Tibial artery (tissue), 4 donors: Measurements from ENCODE around the gene VEPH1.

Experiments
- DNase-seq, 2 donors: peaks; one replicate each; pipeline ENCODE4 v3.0.0-alpha.2; 2019
- H3K27ac ChIP-seq, 2 donors: fragments of 200-600 bp; sonication (generic) in 1 of 2; 1 replicate in 1 of 2; 2 replicates in 1 of 2; pipeline ENCODE4 v1.5.1; 2018 to 2019; ENCODE audit warnings: mild to moderate bottlenecking in 1 of 2
- H3K27me3 ChIP-seq, 2 donors: fragments of 200-600 bp; sonication (generic) in 1 of 2; one replicate each; pipeline versions ENCODE4 v1.5.1 to v1.6.0; 2016 to 2019
- H3K36me3 ChIP-seq, 3 donors: fragments of 200-600 bp; sonication (generic) in 2 of 3; one replicate each; pipeline ENCODE4 v1.5.1; 2016 to 2019; ENCODE audit warnings: mild to moderate bottlenecking in 2 of 3
- H3K4me1 ChIP-seq, 4 donors: fragments of 200-600 bp; sonication (generic) in 2 of 4; 1 replicate in 3 of 4; 2 replicates in 1 of 4; pipeline ENCODE4 v1.5.1; 2016 to 2019
- H3K4me3 ChIP-seq, 2 donors: fragments of 200-600 bp; sonication (generic) in 1 of 2; 1 replicate in 1 of 2; 2 replicates in 1 of 2; pipeline ENCODE4 v1.5.1; 2018 to 2019; ENCODE audit warnings: mild to moderate bottlenecking in 2 of 2
- H3K9me3 ChIP-seq, 3 donors: fragments of 200-600 bp; sonication (generic) in 1 of 3; one replicate each; pipeline ENCODE4 v1.5.1; 2016 to 2019
- intact Hi-C: fragments of 100-400 bp; cut with DNase I; formaldehyde crosslinking; loops from one replicate; pipeline ENCODE4 v1.15.0; 2023; ENCODE audit warnings: low total_unique reads
- TF ChIP-seq, protein P1 (sequence below), 2 experiments: fragments of 200-600 bp in 1 of 2; fragments of 450-650 bp in 1 of 2; IDR thresholded peaks; one replicate each; pipeline ENCODE4 v1.5.1; 2017 to 2019; ENCODE audit warnings: antibody characterized with exemption in 2 of 2, mild to moderate bottlenecking in 1 of 2, moderate library complexity in 1 of 2

The VEPH1 gene

GRCh38 chr3:157408499-157409149, 94.6 kb downstream of the VEPH1 start:
- no peaks in the 10 kb centered on the region for H3K9me3 ChIP-seq
- no peak overlapping the region for H3K4me3 ChIP-seq
- intact Hi-C loops: no loop called here
- H3K27ac ChIP-seq: no peak overlapping the region
- no peak for DNase-seq
- H3K27me3 ChIP-seq: no peaks in the 10 kb centered on the region
- no peaks in the 10 kb centered on the region for H3K4me1 ChIP-seq
- TF ChIP-seq, protein P1, sequence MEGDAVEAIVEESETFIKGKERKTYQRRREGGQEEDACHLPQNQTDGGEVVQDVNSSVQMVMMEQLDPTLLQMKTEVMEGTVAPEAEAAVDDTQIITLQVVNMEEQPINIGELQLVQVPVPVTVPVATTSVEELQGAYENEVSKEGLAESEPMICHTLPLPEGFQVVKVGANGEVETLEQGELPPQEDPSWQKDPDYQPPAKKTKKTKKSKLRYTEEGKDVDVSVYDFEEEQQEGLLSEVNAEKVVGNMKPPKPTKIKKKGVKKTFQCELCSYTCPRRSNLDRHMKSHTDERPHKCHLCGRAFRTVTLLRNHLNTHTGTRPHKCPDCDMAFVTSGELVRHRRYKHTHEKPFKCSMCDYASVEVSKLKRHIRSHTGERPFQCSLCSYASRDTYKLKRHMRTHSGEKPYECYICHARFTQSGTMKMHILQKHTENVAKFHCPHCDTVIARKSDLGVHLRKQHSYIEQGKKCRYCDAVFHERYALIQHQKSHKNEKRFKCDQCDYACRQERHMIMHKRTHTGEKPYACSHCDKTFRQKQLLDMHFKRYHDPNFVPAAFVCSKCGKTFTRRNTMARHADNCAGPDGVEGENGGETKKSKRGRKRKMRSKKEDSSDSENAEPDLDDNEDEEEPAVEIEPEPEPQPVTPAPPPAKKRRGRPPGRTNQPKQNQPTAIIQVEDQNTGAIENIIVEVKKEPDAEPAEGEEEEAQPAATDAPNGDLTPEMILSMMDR (IDR thresholded peaks at IDR 0.05): no peak
- no peaks in the 10 kb centered on the region for H3K36me3 ChIP-seq

DNA sequence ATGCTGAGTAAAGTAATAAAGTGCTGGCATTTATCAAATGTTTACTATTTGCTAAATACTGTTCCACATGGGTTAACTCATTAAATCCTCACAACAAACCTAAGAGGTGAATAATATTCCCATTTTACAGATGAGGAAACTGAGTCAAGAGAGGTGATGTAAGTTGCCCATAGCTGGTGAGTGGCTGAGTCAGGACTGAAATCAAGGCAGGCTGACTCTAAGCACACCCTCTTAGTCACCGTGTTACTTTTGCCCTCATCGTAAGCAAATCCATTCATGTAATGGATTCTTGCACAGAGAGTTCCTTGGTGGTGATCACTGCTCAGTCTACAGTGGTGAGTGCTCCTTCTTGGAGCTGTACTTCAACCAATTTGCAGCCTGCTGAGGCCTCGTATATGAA, 95.4 kb downstream of the VEPH1 start:
- no peaks in the 10 kb centered on the region for H3K27me3 ChIP-seq
- no peak overlapping the region for H3K4me3 ChIP-seq
- no peaks in the 10 kb centered on the region for H3K4me1 ChIP-seq
- intact Hi-C loops: no loop called here
- no peak overlapping the region for H3K27ac ChIP-seq
- no peaks in the 10 kb centered on the region for H3K36me3 ChIP-seq
- TF ChIP-seq, protein P1 (IDR thresholded peaks at IDR 0.05): no peak
- no peaks in the 10 kb centered on the region for H3K9me3 ChIP-seq
- no peak for DNase-seq

DNA sequence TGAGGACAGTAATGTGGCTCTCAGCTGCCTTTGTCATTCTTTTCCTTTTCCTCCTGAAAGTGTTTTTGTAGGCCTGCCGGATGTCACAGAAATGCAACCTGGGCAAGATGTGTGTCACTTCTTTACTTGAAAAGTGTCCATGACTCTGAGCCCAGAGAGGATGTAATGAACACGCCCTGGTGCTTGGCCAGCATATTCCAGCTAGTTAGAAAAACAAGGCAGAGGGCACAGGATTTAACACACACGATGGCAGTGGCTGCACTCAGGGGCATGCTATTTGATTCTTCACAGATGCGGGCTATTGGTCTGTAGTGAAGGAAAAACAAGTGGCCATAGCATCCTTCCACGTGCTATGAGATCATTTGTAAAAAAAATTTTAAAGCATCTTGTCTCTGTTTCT, 96.8 kb downstream of the VEPH1 start:
- Histone ChIP-seq H3K4me3 (no peak overlapping the region), H3K27me3 (no peaks in the 10 kb centered on the region), H3K4me1 (no peaks in the 10 kb centered on the region), H3K27ac (no peak overlapping the region), H3K9me3 (no peaks in the 10 kb centered on the region), H3K36me3 (no peaks in the 10 kb centered on the region)
- intact Hi-C loops: no loop called here
- DNase-seq: no peak
- TF ChIP-seq, protein P1 (IDR thresholded peaks at IDR 0.05): no peak

- TF ChIP-seq, protein P1 (IDR thresholded peaks at IDR 0.05): no peak
- Histone ChIP-seq H3K9me3 (no peaks in the 10 kb centered on the region), H3K4me1 (no peaks in the 10 kb centered on the region), H3K27me3 (no peaks in the 10 kb centered on the region), H3K27ac (no peak overlapping the region), H3K4me3 (no peak overlapping the region), H3K36me3 (no peaks in the 10 kb centered on the region)
- DNase-seq: no peak
- intact Hi-C loops: no loop called here
Measured at GRCh38 chr3:157405457-157405856, 97.8 kb downstream of the VEPH1 start.

GRCh38 chr3:157404381-157404780, 98.8 kb downstream of the VEPH1 start:
- H3K36me3 ChIP-seq: no peaks in the 10 kb centered on the region
- no peak overlapping the region for H3K27ac ChIP-seq
- no peak for DNase-seq
- no peaks in the 10 kb centered on the region for H3K27me3 ChIP-seq
- H3K4me3 ChIP-seq: no peak overlapping the region
- TF ChIP-seq, protein P1 (IDR thresholded peaks at IDR 0.05): no peak
- intact Hi-C loops: no loop called here
- H3K4me1 ChIP-seq: no peaks in the 10 kb centered on the region
- no peaks in the 10 kb centered on the region for H3K9me3 ChIP-seq

DNA sequence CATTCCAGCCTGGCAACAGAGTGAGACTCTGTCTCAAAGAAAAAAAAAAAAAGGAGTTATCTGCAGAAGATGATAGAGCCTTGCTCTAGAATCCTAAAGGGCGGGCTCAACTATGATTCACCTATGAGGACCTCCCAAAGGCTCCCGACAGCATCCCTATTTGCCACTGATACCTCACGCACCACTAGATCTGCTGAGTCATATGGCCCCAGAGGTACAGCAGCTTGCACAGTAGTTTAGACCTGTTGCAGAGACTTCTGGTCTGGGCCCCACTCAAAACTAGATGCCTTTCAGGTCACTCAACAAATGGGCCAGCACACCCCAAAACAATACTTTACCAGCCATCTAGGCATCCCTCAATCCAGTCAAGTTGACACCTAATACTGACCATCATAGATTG, 104.6 kb downstream of the VEPH1 start:
- H3K27me3 ChIP-seq: no peaks in the 10 kb centered on the region
- no peak for DNase-seq
- TF ChIP-seq, protein P1 (IDR thresholded peaks at IDR 0.05): no peak
- no peaks in the 10 kb centered on the region for H3K36me3 ChIP-seq
- no peak overlapping the region for H3K4me3 ChIP-seq
- H3K9me3 ChIP-seq: no peaks in the 10 kb centered on the region
- H3K4me1 ChIP-seq: no peaks in the 10 kb centered on the region
- intact Hi-C loops: no loop called here
- no peak overlapping the region for H3K27ac ChIP-seq
